Suppressor macrophage treated with lipopolysaccharide for 1 hour (primary cell): ENCODE results near the gene RAB40AL.
"Not testable (repeated sequence)": the region's sequence is repeated elsewhere in the genome, so short reads cannot be mapped to it uniquely, and the experiment has no call there.

ENCODE experiments used
- DNase-seq, 3 donors: peaks; one replicate each; pipeline ENCODE4 v3.0.0-alpha.2; 2020 to 2022

Gene RAB40AL, protein sequence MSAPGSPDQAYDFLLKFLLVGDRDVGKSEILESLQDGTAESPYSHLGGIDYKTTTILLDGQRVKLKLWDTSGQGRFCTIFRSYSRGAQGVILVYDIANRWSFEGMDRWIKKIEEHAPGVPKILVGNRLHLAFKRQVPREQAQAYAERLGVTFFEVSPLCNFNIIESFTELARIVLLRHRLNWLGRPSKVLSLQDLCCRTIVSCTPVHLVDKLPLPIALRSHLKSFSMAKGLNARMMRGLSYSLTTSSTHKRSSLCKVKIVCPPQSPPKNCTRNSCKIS

DNA sequence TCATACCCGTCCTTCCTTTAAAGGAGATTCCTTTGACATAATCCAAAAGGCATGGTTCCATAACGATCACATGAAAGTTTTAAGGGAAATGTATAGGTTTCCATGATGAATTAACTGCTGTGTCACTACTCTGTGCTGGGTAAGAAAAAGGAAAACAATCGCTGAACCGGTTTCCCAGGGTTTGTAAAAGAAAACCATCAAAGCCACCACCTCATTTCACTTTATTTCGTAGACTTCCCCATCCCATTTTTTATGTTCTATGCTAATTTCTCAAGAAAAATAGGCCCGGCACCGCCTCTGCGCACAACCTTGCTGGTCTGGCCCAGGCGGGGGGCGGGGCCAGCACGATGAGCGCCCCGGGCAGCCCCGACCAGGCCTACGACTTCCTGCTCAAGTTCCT is at the start of gene RAB40AL:
TSS of gene RAB40AL (plus strand) at position 301 of the 400 bp plus-strand sequence. CDS start at position 348, 47 bp downstream.
- DNase-seq, result not testable (repeated sequence)

DNA sequence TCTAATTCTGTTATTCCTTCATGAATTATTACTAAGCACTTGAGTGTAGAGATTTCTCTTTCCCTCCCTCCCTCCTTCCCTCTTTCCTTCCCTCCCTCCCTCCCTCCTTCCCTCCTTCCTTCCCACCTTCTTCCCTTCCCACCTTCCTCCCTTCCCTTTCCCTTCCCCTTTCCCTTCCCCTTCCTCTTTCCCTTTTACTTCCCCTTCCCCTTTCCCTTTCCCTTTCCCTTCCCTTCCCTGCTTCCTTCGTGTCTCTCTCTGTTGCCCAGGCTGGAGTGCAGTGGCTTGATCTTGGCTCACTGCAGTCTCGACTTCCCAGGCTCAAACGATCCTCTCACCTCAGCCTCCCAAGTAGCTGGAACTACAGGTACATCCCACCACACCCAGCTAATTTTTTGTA is 49.4 kb upstream of the RAB40AL start:
- no peak for DNase-seq

DNA sequence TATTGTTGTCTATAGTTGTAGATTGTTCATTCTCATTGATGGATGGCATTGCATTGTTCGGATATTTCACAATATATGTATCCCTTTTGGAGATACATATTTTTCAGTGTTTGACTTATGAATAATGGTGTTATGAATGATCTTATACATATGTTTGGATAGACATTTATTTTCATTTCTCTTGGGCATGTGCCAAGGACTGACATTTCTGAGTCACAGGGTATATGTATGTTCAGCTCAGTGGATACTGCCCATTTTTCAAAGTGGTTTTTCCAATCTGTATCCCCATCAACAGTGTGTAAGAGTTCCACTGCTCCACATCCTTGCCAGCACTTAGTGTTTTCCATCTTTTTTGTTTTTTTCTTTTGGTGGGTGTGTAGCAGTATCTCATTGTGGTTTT is 45.0 kb upstream of the RAB40AL start:
- no peak for DNase-seq

DNA sequence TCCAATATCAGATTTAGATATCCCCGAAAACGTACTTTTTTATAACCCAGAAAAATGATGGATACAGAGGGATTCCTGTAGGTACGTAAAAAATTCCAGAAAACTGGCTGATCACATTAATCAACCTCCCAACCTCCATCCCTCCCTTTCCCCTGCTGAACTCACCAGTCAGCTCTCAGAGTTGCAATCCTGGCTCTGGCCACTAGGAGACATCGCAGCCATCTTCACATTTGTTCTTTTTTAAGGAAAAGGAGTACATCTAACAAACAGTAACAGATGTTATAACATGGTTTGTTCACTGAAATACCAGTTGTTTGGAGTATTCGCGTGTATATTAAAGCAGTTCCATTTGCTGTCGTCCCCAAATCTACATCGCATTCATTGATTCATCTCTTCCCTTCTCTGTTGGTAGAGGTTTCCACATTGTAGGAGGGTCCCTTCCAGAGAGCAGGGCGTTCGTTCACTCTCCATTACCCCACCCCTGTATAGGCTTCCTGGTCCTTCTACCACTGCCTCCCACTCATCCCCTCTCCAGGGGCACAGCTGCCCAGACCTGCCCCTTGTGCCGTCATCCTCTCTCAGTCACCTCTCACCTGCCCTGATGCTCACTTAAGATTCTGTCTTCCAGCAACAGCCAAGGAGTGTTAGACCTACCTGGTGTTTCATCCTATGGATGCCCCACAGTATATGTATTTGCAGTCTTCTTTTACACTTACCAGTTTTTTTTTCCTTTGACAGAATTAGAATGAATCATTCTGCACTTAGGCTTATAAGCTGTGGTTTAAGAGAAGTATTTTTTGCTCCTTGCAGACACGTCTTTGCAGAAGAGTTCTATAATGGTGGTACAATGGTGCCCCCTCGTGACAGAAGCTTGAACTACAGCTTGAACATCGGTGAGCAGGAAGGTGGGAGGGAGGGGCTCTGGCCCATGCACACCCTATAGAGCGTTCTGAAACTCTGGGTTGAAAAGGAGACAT is 36.8 kb upstream of the RAB40AL start:
- DNase-seq, result peak; percentile 63 to 71 (median 69)

DNA sequence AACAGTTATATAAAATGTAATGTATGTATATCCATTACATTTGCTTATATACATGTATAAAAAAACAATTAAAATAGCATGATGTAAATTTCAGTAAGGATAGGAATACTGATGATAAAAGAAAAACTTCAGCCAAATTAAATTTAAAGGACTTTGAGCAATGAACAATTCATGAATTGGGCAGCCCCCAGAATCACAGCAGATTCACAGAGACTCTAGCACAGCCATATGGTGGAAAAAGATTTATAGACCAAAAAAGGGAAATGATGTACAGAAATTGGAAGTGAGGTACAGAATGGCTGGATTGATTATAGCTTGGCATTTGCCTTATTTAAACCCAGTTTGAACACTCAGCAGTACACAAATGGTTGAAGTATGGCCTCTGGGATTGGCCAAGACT is 34.7 kb upstream of the RAB40AL start:
- DNase-seq, result no peak

DNA sequence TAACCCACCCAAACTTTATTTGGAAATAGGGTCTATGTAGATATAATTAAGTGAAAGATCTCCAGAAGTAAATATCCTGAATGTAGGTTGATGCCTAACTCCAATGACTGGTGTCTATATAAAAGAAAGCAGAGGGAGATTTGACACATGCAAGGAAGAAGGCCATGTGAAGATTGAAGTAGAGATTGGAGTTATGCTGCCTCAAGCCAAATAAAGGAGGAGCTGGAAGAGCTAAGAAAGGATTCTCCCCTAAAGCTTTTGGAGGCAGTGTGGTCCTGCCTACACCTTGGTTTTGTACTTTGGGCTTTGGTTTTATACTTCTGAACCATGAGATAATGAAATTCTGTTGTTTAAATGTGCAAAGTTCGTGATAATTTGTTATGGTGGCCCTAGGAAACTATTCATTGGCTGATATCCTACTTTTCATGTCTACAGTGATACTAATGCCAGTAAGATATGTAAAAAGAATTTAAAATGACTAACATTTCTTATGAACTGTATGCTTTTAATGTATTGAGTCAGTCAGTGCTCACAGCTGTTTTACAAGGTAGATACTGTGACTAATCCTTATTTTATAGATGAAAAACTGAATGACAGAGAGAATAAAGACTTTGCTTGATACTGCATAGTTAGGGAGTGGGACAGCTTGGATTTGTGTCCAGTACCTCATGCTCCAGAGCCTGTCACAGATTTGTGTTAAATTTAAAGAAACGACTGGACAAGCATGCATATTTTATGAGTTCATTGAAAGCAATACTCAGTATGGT is 5.9 kb upstream of the RAB40AL start:
- DNase-seq, result no peak

DNA sequence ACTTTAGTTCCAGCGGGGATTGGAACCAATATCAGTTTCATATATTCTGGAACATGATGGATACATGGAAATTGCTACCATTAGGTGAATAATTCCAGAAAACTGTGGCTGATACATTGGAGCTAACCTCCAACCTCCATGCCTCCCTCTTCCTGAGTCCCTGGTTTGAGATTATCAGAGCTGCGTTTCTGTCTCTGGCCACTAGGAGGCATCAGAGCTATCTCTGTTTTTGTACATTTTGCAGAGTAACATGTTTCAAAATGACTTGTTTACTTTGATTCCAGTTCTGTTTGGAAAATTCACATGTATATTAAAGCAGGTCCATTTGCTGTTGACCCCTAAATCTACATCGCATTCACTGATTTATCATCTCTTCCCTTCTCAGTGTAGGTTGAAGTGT is 2.4 kb upstream of the RAB40AL start:
- DNase-seq, result peak; percentile 35 to 51 (median 44)

DNA sequence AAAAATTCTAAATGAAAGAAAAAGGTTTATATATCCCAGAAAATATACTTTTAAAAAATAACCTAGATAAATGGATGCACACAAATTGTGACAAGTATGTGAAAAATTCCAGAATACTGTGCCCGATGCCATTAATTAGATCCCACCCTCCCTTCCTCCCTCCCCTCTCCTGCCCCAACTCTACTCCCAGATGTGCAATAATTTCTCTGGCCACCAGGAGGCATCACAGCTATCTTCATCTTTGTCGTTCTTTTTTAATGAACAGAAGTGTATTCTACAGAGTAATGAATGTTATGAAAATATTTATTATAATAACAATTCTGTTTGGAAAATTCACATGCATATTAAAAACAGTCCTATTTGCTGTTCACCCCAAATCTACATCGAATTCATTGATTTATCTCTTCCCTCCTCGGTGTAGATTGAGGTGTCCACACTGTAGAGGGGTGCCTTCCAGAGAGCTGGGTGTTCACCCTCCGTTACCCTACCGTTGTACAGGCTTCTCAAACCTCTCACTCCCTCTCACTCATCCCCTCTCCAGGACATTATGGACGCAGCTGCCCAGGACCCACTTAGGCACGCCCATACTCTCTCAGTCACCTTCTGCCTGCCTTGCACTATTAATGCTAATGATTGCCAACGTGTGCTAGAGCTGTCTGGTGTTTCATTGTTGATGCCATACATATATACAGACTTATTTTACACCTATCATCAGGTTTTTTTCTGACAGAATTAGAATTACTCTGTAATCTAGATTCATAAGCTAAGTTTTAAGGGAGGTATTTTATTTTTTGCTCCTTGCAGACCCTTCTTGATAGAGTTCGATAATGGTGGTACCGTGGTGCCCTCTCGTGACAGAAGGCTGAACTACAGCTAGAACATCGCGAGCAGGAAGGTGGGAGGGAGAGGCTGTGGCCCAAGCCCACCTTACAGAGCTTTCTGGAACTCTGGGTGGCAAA is 14.1 kb downstream of the RAB40AL start:
- DNase-seq, result peak; percentile 41 to 65 (median 61)

DNA sequence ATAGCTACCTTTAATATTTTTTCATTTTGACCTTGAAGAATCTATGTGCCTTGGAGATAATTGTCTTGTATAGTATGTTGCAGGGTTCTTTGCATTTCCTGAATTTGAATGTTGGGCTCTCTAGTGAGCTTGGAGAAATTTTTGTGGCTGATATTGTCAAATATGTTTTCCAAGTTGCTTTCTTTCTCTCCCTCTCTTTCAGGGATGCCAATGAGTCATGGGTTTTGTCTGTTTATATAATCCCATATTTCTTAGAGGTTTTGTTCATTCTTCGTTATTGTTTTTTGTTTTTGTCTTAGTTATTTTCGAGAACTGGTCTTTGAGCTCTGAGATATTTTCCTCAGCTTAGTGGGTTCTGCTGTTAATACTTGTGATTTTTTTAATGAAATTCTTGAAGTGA is 20.7 kb downstream of the RAB40AL start:
- DNase-seq, result no peak

DNA sequence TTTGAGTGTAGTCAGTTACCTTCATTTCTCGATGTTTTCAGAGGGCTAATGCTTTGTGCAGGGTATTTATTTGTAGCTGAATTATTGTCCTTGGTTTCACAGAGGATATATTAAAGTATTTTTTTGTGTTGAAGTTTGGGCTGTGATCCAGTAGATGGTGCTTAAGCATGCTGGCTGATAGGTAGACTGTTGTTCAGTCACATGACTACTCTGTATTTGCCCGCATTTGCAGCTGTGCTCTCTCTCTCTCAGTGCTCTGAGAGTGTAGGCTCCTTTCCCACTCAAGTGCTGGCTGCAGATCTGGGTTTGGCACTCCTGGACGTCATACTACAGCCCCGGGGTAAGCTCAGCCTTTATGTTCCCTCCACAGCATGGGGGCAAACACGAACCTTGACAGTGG is 21.7 kb downstream of the RAB40AL start:
- DNase-seq, result no peak

DNA sequence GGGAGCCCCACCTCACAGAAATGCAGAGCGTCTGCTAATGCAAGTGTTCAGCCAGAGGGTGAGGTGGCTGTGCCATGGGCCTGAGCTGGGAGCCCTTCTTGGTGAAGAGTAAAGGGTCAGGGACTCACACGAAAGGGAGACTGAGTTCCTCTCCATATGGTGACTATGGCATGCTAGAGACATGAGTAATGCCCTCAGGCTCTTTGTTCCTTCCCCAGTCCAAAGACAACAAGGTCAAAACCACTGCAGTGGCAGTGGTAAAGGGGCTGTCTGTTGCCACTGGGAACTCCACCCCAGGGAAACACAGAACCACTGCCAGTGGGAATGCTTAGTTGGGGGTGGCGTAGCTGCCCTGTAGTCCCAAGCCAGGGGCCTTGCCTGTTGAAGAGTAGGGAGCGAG is 22.4 kb downstream of the RAB40AL start:
- DNase-seq, result no peak

DNA sequence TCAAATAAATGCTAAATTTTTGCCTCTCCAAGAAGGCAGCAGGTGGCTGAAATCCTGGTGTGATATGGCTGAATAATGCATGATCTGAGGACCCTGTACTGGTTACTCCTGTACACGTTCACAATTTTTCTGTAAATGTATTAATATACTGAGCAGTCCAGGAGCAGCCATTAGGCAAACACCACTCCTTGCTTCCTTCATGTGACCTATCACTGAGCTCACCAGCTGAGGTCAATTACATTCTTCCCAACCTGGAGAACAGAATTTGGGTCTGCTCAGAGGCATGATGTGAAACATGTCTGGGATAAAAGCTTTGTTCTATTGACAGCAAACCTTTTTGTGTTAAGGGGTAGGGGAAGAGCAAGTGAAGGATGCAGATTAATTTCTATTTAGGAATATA is 26.9 kb downstream of the RAB40AL start:
- DNase-seq, result no peak

DNA sequence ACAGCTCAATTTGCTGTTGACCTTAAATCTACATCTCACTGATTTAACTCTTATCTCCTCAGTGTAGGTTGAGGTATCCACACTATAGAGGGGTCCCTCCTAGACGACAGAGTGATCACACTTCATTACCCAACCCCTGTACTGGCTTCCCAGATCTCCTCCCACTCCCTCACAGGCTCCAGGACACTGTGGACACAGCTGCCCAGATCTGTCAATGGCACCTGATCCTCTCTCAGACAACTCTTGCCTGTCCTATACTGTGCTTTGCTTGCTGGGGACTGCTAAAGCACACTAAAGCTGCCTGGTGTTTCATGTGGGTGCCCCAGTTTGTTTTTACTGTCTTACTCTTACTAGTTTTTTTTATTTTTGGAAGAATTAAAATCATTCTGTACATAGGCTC is 27.9 kb downstream of the RAB40AL start:
- DNase-seq, result no peak

DNA sequence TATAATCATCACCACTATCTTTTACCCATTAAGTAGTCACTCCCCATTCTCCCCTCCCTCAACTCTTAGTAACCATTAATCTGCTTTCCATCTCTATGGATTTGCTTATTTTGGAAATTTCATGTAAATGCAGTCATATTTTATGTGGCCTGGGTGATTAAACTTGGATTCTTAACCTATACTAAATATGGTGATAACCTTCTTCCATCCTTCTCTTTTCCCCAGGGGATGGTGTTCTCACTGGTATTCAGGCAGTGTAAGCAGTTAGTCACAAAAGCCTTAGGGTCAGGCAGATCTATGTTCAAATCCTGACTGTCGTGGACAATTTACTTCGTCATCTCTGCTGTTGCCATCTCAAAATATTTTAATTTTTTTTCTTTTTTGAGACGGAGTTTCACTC is 29.6 kb downstream of the RAB40AL start:
- no peak for DNase-seq

DNA sequence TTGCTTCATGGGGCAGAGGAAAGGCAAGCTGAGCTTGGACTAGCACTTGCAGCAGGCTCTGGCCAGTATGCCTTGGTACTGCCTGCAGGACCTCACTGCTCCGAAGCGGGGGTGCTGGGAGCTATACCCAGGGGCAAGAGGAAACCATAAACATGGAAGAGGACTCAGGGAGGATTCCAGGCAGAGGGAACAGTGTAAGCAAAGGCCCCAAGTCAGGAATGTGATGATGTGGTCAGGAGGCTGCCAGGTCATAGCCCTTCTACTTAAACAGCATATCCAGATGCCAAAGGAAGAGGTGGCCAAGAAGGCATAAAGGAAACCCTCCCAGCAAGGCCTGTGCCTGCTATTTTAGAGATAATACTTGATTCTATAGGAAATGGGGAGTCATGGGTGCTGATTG is 31.1 kb downstream of the RAB40AL start:
- no peak for DNase-seq

DNA sequence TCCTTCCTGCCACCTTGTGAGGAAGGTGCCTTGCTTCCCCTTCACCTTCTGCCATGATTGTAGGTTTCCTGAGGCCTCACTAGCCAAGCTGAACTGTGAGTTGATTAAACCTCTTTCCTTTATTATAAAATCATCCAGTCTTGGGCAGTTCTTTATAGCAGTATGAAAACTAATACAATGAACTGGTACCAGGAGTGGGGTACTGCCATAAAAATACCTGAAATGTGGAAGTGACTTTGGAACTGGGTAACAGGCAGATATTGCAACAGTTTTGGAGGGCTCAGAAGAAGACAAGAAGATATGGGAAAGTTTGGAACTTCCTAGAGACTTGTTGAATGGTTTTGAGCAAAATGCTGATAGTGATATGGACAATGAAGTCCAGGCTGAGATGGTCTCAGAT is 34.5 kb downstream of the RAB40AL start:
- not testable (repeated sequence) for DNase-seq

DNA sequence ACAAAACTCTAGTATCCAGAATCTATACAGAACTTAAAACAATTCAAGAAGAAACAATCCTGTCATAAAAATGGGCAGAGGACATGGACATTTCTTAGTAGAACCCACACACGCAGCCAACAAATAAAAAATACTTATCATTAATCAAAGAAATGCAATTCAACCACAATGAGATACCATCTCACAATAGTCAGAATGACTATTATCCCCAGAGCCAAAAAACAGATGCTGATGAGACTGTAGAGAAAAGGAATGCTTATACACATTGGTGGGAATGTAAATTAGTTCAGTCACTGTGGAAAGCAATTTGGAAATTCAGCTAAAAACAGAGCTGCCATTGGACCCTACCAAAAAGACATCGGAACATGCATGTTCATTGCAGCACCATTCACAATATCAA is 37.9 kb downstream of the RAB40AL start:
- no peak for DNase-seq

DNA sequence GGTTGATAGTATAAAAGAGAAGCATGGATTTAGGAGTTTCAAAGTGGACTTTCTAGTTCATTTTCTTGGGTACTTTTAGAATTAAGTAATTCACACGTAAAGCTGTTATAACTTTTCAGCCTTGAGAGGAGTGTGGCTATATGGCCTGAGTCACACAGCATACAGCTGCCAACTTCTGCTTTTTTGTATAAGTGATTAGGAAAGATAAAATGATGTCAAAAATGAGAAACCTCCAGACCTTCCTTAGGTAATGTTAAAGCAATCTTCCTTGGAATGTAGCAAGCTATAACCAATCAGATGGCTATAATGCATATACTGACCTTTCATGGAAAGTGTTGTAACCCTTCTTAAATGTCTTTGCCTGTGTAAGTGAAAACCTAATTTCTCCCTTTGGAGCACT is 39.2 kb downstream of the RAB40AL start:
- peak; percentile 35 to 68 (median 67) for DNase-seq

DNA sequence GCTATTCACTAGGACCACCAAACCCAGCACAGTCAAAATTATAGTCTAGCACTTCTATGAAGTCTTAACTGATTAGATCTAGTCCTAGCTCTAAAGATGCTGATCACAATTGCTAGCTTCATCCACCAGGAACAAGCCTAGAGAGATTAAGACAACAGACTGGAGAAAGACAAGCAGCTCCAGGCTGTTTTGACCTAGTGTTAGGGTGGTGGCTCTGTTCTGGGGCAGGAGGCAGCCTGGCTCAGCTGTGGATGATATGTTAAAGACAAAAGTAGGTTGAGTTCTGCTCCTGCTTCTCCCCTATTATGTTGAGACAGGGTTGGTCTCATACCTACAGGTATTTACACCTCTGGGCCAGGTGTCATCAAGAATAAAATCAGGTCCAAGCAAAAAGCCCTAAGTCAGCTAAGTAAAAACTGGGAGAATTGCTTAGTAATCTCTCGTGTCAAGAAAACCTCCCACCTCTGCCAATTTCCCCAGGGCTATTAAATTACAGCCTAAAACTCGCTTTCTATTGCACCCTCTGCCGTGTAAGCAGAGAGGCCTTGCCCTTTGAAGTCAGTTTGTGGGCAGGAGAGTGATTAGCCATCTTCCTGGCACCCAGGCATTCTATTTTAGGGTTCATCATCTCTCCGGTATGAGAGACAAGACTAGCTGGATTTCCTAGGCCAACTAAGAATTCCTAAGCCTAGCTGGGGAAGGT is 39.9 kb downstream of the RAB40AL start:
- no peak for DNase-seq

DNA sequence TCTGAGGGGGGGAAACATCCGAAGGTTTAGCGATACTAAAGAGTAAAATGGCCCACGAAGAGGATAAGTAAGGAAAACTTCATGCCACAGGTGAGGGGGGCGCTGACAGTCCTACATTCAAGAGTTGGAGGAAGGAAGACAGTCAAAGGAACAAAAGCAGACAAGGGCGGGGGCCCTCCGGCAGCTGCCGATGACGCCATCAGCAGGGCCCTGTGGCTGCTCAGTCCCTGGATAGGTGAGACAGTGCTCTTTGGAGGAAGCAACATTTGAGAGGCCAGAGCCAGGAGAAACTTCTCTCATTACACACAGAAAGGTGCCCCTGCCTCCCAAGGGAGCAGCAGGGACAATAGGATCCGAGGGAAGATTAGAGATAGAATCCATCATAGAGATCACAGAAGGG is 41.5 kb downstream of the RAB40AL start:
- DNase-seq, result no peak

DNA sequence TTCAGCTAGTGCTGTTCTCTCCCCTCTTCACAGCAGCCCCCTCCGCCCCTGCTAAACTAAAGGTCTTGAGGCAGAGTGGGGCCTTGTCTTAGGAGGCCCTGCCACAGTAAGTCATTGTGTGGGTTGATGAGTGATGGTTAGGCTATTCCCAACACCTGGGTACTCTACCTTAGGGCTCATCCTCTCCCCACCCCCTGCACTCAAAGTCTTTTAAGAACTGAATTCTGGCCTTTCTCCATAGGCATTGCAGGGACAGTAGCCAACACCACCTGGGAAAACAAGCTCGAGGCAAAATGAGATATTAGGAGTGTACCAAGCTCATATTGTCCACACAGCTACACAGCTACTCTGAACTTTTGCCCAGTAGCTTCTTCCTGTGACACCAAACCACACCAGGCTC is 42.5 kb downstream of the RAB40AL start:
- DNase-seq, result no peak
